Suprapubic skin (tissue), 4 donors: Measurements from ENCODE around the gene ZNF385A. TPM values are rescaled to one million over a fixed set of nuclear protein-coding genes. Genes with fewer than 3 reads are reported as not detected.

ENCODE experiments used
- DNase-seq, 2 donors: peaks; one replicate each; pipeline ENCODE4 v3.0.0-alpha.2; 2019; ENCODE audit warnings: low spot score in 2 of 2
- H3K27ac ChIP-seq: fragments of 200-600 bp; sonication (generic); one replicate; pipeline ENCODE4 v1.5.1; 2019
- H3K27me3 ChIP-seq: fragments of 200-600 bp; sonication (generic); one replicate; pipeline ENCODE4 v1.5.1; 2019
- H3K36me3 ChIP-seq: fragments of 200-600 bp; sonication (generic); one replicate; pipeline ENCODE4 v1.5.1; 2019
- H3K4me1 ChIP-seq: fragments of 200-600 bp; sonication (generic); one replicate; pipeline ENCODE4 v1.5.1; 2019
- H3K4me3 ChIP-seq: fragments of 200-600 bp; sonication (generic); one replicate; pipeline ENCODE4 v1.5.1; 2019; ENCODE audit warnings: mild to moderate bottlenecking
- H3K9me3 ChIP-seq: fragments of 200-600 bp; sonication (generic); one replicate; pipeline ENCODE4 v1.5.1; 2019
- EP300 ChIP-seq: sonication (generic); formaldehyde crosslinking; IDR thresholded peaks from one replicate; pipeline ENCODE4 v1.6.1; 2017; ENCODE audit warnings: antibody characterized with exemption
- POLR2A ChIP-seq, 2 donors: fragments of 450-650 bp; IDR thresholded peaks; one replicate each; pipeline ENCODE4 v1.6.1; 2017; ENCODE audit warnings: antibody characterized with exemption in 2 of 2, mild to moderate bottlenecking in 2 of 2, moderate library complexity in 2 of 2
- POLR2AphosphoS5 ChIP-seq, 3 donors: sonication (generic); formaldehyde crosslinking; IDR thresholded peaks; one replicate each; pipeline ENCODE4 v1.6.1; 2017; ENCODE audit warnings: antibody characterized with exemption in 3 of 3
- WGBS: methylation state at CpG from one replicate; pipeline ENCODE4 v1.1.5; 2018; 5-methylcytosine and 5-hydroxymethylcytosine counted together
- total RNA-seq, 4 donors: library from RNA; depleted of rRNA; stranded (reverse); fragments of >200 nt; gene quantifications; one replicate each; pipeline ENCODE4 v1.1.0, GENCODE V29; 2016
- TF ChIP-seq, protein P1 (sequence below), 2 donors: fragments of 200-600 bp in 1 of 2; fragments of 450-650 bp in 1 of 2; sonication (generic) in 1 of 2; IDR thresholded peaks; one replicate each; pipeline ENCODE4 v1.5.1; 2016 to 2019; ENCODE audit warnings: antibody characterized with exemption in 2 of 2, mild to moderate bottlenecking in 1 of 2, moderate library complexity in 1 of 2

The ZNF385A gene
- total RNA-seq, 4 donors from 2014 or later, result 99.5 to 134 (median 113) TPM

DNA sequence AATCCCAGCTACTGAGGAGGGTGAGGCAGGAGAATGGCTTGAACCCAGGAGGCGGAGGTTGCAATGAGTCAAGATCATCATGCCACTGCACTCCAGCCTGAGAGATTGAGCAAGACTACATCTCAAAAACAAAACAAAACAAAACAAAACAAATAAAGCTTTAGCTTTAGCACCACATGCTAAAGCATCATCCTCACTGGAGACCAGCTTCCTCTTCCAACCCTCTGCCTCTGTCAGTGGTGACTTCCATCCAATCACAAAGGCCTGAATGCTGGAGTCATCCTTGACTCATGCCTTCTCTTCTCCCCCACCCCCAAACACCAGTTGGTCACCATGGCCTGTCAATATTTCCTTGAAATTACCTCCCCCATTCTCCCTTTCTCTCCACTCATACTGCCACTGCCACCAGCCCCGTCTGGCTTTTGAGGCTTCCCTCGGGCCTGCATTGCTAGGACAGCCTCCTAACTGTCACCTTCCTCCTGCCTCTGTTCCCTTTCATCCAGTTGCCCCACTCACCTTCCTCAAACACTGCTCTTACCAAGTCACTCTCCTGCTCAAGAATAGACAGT is 1.4 kb downstream of the ZNF385A start:
- 59% methylated on average over 3 of the region's 3 CpGs for WGBS
- Histone ChIP-seq H3K9me3 (no peaks in the 10 kb centered on the region), H3K4me1 (peaks cover 73% of the 10 kb centered on the region), H3K36me3 (peaks cover 3% of the 10 kb centered on the region), H3K27ac (peak overlapping the region; percentile 75), H3K27me3 (no peaks in the 10 kb centered on the region), H3K4me3 (no peak overlapping the region)
- DNase-seq, result no peak
- TF ChIP-seq, protein P1, sequence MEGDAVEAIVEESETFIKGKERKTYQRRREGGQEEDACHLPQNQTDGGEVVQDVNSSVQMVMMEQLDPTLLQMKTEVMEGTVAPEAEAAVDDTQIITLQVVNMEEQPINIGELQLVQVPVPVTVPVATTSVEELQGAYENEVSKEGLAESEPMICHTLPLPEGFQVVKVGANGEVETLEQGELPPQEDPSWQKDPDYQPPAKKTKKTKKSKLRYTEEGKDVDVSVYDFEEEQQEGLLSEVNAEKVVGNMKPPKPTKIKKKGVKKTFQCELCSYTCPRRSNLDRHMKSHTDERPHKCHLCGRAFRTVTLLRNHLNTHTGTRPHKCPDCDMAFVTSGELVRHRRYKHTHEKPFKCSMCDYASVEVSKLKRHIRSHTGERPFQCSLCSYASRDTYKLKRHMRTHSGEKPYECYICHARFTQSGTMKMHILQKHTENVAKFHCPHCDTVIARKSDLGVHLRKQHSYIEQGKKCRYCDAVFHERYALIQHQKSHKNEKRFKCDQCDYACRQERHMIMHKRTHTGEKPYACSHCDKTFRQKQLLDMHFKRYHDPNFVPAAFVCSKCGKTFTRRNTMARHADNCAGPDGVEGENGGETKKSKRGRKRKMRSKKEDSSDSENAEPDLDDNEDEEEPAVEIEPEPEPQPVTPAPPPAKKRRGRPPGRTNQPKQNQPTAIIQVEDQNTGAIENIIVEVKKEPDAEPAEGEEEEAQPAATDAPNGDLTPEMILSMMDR (IDR thresholded peaks at IDR 0.05), result no peak
- TF ChIP-seq EP300, result no peak
- no peak for TF ChIP-seq POLR2A (IDR thresholded peaks at IDR 0.05)
- peak in 1 of 3 donors; percentile 26 for TF ChIP-seq POLR2AphosphoS5 (IDR thresholded peaks at IDR 0.05)

DNA sequence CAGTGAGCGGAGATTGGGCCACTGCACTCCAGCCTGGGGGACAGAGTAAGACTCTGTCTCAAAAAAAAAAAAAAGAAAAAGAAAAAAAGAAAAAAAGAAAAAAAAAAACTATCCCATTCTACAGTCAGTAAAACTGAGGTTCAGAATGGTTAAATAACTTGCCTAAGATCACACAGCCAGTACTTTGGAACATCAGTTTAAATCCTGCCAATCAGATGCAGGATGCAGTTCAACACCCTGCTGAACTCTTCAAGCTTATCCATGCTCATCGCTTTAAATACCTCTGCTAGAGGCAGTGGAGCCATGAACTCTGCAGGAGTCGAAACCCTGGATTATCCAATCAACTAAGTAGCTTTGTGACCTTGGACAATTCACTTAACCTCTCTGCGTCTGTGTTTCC is 3.4 kb downstream of the ZNF385A start:
- Histone ChIP-seq H3K36me3 (peaks cover 9% of the 10 kb centered on the region), H3K27ac (no peak overlapping the region), H3K4me3 (no peak overlapping the region), H3K27me3 (no peaks in the 10 kb centered on the region), H3K4me1 (peaks cover 73% of the 10 kb centered on the region), H3K9me3 (no peaks in the 10 kb centered on the region)
- no peak for DNase-seq
- WGBS, result 95% methylated on average over 4 of the region's 4 CpGs
- no peak for TF ChIP-seq POLR2AphosphoS5 (IDR thresholded peaks at IDR 0.05)
- no peak for TF ChIP-seq EP300
- TF ChIP-seq POLR2A (IDR thresholded peaks at IDR 0.05), result no peak
- TF ChIP-seq, protein P1 (IDR thresholded peaks at IDR 0.05), result no peak

DNA sequence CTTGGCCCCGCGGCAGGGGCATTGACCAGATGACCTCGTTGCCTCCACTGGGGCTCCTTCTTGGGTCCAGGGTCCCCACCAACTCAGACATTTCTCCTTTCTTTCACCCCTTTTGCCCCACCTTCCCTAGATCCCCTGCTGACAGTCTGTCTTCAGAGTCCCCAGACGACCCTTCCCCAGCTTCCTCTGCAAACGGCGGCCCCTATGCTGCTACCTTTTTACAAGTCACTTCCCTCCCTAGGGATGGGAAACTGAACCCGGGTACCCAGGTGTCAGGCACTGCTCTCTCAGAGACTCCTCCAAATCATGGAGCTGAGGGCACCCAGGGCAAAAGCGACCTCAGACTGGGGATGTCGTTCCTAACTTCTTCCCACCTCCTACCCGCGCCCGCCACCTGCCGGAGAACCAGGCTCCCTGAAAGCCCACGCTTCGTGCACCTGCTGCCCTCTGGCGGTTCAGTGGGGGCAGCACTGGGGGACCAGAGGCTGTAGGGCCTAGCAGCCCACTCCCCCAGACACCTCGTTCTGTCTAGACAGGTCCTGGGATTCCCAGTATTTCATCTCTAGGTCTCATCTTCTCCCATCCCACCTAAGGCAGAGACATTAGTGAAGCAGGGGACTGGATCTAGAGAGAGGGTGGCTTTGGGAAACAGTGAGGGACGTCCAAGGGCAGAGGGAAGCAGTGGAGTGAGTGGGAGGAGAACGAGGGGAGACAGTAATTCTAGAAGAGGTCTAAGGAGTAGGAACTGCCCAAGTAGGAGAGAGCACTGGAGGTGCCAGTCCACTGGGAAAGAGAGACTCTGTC is 4.9 kb downstream of the ZNF385A start:
- TF ChIP-seq POLR2A (IDR thresholded peaks at IDR 0.05) (no peak), EP300 (no peak), POLR2AphosphoS5 (IDR thresholded peaks at IDR 0.05) (peak in 2 of 3 donors; percentile 26 to 58)
- TF ChIP-seq, protein P1 (IDR thresholded peaks at IDR 0.05), result peak; percentile 99 to 100
- Histone ChIP-seq H3K9me3 (no peaks in the 10 kb centered on the region), H3K27me3 (no peaks in the 10 kb centered on the region), H3K36me3 (peaks cover 9% of the 10 kb centered on the region), H3K27ac (peak overlapping the region; percentile 66), H3K4me1 (peaks cover 73% of the 10 kb centered on the region), H3K4me3 (peak overlapping the region; percentile 45)
- WGBS, result 22% methylated on average over 12 of the region's 19 CpGs
- DNase-seq, result peak; percentile 95 to 96

DNA sequence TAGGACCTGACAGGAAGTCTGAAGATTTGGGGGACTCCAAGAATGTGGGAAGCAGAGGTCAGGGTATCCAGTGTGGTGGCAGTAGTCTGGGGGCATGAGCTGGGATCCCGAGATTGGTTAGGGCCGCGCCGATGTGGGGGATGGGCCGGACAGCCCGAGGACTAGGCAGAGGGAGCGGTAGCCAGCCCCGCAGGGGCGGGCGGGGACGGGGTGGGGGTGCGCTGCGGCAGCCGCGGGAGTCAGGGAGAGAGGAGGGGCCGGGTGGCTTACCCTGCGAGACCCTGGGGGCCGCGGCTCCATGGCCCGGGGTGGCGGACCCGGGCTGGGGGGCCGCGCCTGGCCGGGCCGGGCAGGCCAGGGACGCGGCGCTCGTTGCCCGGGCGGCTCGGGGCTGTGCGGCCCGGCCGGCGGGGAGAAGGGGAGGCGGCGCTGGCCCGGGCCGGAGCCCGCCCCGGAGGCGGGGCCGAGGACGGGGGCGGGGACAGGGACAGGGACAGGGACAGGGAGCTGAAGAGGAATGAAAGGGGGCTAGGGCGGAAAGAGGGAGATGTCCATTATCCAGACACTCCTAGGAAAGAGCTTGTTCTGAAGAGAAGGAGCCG is 5.6 kb downstream of the ZNF385A start:
- DNase-seq, result no peak
- peak overlapping the region; percentile 66 for H3K27ac ChIP-seq
- no peaks in the 10 kb centered on the region for H3K27me3 ChIP-seq
- 15% methylated on average over 7 of the region's 49 CpGs for WGBS
- H3K9me3 ChIP-seq, result no peaks in the 10 kb centered on the region
- peaks cover 76% of the 10 kb centered on the region for H3K4me1 ChIP-seq
- H3K36me3 ChIP-seq, result peaks cover 9% of the 10 kb centered on the region
- H3K4me3 ChIP-seq, result peak overlapping the region; percentile 45
- TF ChIP-seq POLR2A (IDR thresholded peaks at IDR 0.05), result peak in 1 of 2 donors; percentile 31
- TF ChIP-seq EP300, result no peak
- TF ChIP-seq, protein P1 (IDR thresholded peaks at IDR 0.05), result no peak
